ENCODE data around the gene ZBED4.

Gene ZBED4

GRCh38 chr22:49852898-49853894, at the start of gene ZBED4:
Gene ZBED4 (plus strand): TSS chr22:49853844. CDS start chr22:49883663, 29,819 bp downstream.
- no peak for TF ChIP-seq CTCF (IDR thresholded peaks at IDR 0.05)

GRCh38 chr22:49807129-49807528, 46.5 kb upstream of the ZBED4 start:
- no peak for TF ChIP-seq CTCF (IDR thresholded peaks at IDR 0.05)

- no peak for TF ChIP-seq CTCF (IDR thresholded peaks at IDR 0.05)
These were observed 45.6 kb upstream of the ZBED4 start for GRCh38 chr22:49807780-49808708.

GRCh38 chr22:49810363-49811019, 43.2 kb upstream of the ZBED4 start:
- no peak for TF ChIP-seq CTCF (IDR thresholded peaks at IDR 0.05)

GRCh38 chr22:49811020-49811791, 42.4 kb upstream of the ZBED4 start:
- no peak for TF ChIP-seq CTCF (IDR thresholded peaks at IDR 0.05)

- no peak for TF ChIP-seq CTCF (IDR thresholded peaks at IDR 0.05)
These were observed 40.8 kb upstream of the ZBED4 start for GRCh38 chr22:49812838-49813237.
